Astrocyte of the hippocampus (primary cell): ENCODE data around the gene M1AP.
A peak's percentile ranks its signal among the peaks of the same experiment; 100 is the strongest.
"Not testable (repeated sequence)": the region's sequence is repeated elsewhere in the genome, so short reads cannot be mapped to it uniquely, and the experiment has no call there.

ENCODE experiments used
- DNase-seq: peaks from one replicate; pipeline ENCODE4 v3.0.0; 2011; ENCODE audit warnings: low read depth, low spot score

The M1AP gene

DNA sequence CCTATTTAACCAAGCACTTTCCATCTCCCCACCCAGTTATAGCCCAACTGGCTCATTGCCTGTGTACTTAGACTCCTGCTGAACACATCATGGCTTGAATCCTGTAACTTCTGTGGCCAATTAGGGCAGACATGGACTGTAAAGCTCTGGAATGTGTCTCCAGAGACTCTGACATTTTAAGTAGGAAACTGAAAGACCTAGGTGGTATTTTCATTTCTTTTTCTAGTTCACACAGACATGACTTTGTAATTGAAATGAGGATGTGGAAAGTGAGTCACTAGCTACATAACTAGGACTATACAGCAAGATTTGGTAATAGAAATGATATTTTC is 81.4 kb downstream of the M1AP start:
- DNase-seq, result peak; percentile 95

GRCh38 chr2:74566076-74566753 is 81.9 kb downstream of the M1AP start:
- no peak for DNase-seq

GRCh38 chr2:74564222-74564621 is 83.9 kb downstream of the M1AP start:
- DNase-seq, result peak; percentile 81

DNA sequence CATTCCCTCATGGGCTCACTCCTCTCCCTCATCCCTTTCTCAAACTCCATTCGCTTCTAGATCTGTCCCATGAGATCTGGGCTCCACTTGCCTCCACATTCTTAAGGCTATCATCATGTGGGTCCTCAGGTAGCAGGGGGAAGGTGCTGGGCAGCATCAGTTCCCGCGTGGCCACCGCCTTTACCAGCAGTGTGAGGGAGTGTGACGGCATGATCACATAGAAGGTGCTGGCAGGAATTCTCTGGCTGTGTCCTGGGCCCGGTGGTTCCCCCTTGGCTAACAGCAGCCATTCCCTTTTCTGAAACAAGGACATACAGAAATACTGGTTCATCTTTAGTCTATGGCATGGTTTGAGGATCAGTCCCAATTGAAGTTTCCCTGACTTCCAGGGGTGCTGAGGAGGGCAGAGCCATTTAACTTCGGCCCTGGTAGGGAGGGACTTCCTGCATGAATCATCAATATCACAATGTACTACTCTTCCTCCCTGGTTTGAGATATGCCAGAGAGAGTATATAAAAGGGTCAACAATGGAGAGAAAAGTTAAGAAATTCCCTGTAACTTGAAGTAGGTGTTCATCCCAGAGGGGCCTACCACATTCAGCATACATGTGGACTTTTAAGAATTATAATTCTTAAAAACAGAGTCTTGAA is 85.9 kb downstream of the M1AP start:
- DNase-seq, result no peak

DNA sequence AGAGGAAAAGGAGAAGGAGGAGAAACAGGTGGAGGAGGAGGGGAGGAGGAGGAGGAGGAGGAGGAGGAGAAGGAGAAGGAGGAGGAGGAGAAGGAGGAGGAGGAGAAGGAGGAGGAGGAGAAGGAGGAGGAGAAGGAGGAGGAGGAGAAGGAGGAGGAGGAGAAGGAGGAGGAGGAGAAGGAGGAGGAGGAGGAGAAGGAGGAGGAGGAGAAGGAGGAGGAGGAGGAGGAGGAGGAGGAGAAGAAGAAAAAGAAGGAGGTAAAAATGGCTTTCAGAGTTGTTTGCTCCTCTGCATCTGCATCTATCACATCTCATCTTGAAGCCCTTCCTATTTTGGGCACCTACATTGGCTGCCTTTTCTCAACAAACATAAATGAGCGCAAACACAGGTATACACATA is 87.1 kb downstream of the M1AP start:
- not testable (repeated sequence) for DNase-seq

- DNase-seq, result peak; percentile 67
Measured at GRCh38 chr2:74560591-74560990, 87.5 kb downstream of the M1AP start.

GRCh38 chr2:74559912-74560311 is 88.2 kb downstream of the M1AP start:
- DNase-seq, result no peak

GRCh38 chr2:74558284-74559230 is 89.6 kb downstream of the M1AP start:
- no peak for DNase-seq

DNA sequence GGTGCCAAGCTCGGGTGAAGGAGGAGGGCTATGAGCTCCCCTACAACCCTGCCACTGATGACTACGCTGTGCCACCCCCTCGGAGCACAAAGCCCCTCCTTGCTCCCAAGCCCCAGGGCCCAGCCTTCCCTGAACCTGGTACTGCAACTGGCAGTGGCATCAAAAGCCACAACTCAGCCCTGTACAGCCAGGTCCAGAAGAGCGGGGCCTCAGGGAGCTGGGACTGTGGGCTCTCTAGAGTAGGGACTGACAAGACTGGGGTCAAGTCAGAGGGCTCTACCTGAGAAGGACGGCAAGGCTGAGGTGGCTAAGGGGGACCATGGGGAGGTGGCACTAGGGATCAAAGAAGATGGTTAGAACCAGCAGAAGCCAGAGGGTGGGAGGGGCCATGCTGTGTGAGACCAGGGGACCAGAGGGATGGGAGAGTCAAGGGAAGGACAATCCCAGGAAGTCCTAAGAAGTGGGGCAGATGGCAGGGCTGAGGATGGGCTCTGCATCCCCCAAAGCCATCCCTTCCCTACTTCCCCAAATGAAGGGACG is 91.2 kb downstream of the M1AP start:
- DNase-seq, result no peak

GRCh38 chr2:74556159-74556558 is 92.0 kb downstream of the M1AP start:
- DNase-seq, result no peak

DNA sequence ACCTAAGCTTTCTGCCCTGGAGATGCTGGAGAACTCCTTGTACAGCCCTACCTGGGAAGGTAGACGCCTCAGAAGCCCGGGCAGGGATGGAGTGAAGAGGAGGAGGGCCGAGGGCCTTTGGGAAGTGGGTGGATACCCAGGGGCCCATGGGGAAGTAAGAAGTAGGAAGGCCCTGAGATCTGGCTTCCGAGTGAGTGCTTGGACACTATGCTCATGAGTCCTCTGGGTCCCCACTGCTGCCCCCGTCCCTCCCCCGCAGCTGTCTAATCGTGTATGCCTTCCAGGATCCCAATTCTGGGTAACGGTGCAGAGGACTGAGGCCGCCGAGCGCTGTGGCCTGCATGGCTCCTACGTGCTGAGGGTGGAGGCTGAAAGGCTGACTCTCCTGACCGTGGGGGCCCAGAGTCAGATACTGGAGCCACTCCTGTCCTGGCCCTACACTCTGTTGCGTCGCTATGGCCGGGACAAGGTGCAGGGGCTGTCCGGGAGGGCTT is 92.5 kb downstream of the M1AP start:
- DNase-seq, result no peak

GRCh38 chr2:74554820-74555531 is 93.2 kb downstream of the M1AP start:
- peak; percentile 77 for DNase-seq

- peak; percentile 99 for DNase-seq
Measured at GRCh38 chr2:74553892-74554819, 94.0 kb downstream of the M1AP start, which contains the start of the genes DOK1 and LOXL3. DOK1 (plus strand) TSS chr2:74554720; CDS start chr2:74554755, 35 bp downstream. LOXL3 (minus strand) TSS chr2:74553942; CDS start chr2:74552634, 1,308 bp downstream.

DNA sequence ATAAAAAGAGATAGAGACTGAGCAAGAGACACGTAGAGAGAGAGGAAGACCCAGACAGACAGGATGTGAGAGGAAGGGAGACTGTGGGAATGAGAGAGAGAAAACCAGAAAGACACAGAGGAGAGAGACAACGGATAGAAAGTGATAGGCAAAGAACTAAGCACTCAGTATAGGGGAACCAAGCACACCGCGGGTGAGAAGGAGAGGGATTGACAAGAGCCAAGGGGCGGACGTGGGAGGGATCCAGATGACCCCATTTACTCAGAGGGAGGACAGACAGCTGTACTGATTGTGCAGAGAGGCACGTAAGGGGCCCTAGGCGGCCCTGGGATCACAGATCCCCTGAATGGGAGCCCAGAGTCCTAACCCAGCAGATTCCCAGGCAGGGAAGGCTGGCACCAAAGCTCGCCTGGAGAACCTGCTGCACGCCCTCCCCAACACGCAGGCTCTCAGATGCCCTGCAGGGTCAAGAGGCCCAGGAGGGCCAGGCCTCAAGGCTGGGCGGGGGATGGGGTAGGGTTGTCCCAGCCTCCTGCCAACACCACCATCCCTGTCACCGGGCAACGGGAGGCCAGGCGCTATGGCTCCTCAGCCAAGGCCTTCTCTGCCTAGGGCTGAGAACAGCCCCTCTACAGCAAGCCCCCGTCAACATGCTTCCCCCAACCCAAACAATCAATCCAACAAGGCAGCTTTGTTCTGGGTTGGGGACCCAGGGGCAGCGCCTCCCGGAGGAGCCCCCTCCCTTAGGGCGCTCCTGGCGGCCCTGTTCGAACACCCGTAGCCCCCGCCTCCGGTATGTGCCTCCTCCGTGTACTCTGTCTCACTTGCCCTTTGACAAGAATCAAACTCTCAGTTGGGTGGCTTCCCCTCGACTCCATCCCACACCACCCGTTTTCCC is 95.0 kb downstream of the M1AP start:
- peak; percentile 53 for DNase-seq

DNA sequence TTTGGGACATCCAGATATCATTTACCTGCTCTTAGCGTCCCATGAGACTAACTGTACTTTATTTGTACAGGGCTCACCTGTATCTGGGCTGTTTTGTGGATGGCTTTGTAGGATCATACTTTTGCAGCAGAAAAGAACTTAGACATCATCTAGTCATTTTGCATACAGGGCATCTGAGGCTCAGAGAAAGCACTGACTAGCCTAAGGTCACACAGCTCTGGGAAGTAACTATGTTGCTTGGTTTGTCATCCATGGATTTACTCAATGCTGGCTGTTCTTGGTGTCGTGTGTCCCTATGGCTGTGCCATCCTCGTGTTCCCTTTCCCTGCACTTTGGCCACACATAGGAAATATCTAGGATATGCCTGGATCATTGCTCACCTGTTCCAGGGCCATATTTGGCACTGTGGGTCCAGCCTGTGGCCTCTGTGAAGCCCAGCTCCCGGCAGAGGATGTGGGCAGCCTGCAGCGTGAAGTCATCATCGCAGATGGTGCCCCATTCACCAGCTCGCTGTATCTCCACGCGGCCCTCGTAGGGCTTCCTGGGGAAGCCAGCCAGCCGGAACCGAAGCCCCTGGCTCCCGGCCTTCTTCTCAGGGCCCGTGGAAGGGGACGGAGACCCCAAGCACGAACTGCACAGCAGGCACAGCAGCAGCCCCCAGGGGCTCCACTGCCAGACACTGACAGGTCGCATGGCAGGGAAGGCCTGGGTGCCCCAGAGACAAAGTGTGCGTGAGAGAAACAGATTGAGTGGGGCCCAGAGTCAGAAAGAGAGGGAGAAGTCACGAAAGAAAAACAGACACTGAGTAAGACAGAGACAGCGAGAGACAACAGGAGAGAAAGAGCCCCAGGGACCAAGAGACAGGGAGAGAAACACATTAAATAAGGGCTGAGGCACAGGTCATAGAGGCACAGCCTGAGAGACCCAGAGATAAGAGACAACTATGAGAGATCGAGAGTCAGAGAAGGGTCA is 95.9 kb downstream of the M1AP start:
- no peak for DNase-seq

DNA sequence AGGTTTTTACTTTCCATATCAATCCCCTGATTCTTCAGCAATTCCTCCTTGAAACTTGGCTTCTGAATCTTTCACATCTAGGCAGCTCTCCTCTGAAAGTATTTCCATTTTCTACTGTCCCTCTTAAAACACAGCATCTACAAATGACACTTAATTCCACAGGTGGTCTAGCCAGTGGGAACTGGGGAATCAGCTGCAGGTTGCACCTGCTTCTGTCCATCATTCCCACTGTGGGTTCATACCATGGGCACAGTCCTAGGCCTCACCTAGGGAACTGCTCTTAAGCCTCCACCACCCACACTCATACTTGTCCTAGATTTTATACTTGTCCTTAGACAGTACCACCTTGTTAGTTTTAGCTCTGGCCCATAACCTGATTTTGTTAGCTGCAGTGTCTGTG is 96.6 kb downstream of the M1AP start:
- DNase-seq, result no peak

- DNase-seq, result no peak
Measured at GRCh38 chr2:74550231-74550630, 97.9 kb downstream of the M1AP start.
